B cell (primary cell): ENCODE results near the gene OPRPN.

Experiments
- EZH2 ChIP-seq: IDR thresholded peaks from 2 replicates; pipeline ENCODE4 v1.6.1; 2012; ENCODE audit warnings: borderline replicate concordance, low read depth, mild to moderate bottlenecking, moderate library complexity, low read length; ENCODE audit not compliant: insufficient read depth, poor library complexity, severe bottlenecking
- TF ChIP-seq, protein P1 (sequence below): fragments of 200-600 bp; IDR thresholded peaks from one replicate; pipeline ENCODE4 v1.8.0; 2022; ENCODE audit warnings: antibody characterized with exemption, mild to moderate bottlenecking

DNA sequence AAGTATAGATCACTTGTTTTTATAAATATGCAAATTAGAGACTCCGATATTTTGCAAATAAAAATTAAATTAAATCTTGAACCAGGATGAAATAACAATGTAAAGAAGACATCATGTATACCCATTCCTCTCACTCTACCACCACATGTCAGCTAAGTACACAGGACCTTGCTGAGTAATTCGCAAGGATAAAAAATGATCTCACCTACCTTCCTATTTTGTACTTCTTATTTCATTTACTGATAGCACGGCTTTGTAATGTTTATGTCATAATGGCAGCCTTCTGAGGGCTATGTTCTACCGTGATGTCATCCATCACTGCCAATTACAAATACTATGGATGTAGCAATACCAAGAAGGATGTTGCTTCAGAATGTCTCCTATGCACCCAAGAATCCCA lies 25.8 kb upstream of the OPRPN start:
- no peak for TF ChIP-seq EZH2
- TF ChIP-seq, protein P1, sequence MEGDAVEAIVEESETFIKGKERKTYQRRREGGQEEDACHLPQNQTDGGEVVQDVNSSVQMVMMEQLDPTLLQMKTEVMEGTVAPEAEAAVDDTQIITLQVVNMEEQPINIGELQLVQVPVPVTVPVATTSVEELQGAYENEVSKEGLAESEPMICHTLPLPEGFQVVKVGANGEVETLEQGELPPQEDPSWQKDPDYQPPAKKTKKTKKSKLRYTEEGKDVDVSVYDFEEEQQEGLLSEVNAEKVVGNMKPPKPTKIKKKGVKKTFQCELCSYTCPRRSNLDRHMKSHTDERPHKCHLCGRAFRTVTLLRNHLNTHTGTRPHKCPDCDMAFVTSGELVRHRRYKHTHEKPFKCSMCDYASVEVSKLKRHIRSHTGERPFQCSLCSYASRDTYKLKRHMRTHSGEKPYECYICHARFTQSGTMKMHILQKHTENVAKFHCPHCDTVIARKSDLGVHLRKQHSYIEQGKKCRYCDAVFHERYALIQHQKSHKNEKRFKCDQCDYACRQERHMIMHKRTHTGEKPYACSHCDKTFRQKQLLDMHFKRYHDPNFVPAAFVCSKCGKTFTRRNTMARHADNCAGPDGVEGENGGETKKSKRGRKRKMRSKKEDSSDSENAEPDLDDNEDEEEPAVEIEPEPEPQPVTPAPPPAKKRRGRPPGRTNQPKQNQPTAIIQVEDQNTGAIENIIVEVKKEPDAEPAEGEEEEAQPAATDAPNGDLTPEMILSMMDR = no peak
